Astrocyte of the cerebellum (primary cell): ENCODE results near the gene NUP205.

ENCODE experiments used
- DNase-seq: peaks from one replicate; pipeline ENCODE4 v3.0.0-alpha.2; 2011; ENCODE audit warnings: low read depth
- H3K4me3 ChIP-seq: 2 replicates; pipeline ENCODE4 v1.5.1; 2011; ENCODE audit warnings: mild to moderate bottlenecking, low read depth, low read length, moderate library complexity
- in situ Hi-C: cut with HindIII; loops from 2 replicates; pipeline ENCODE4 v1.10.0; 2017; ENCODE audit warnings: low sequenced_read_pairs
- TF ChIP-seq, protein P1 (sequence below): IDR thresholded peaks from 2 replicates; pipeline ENCODE4 v1.5.1; 2012; ENCODE audit warnings: low read length, low read depth, moderate library complexity, mild to moderate bottlenecking; ENCODE audit errors: missing control alignments

Gene NUP205

DNA sequence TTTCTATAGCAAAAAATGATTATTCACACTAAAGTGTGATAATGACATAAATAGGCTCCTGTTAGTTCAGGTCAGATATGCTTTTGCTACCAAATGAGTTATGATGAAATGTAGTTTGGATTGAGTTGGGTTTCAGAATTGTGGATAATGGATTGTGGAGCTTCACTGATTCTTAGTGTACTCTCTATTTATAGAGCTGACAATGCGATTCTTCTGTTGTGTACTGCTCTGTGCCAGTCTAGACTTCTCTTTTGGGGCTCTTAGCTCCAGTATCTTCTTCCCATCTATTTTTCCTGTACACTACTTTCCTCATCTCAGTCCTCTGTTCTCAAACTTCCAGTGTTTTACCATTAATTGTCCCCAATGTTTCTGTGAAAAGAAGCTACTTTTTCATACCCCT, 112.1 kb downstream of the NUP205 start:
- in situ Hi-C loops, result loop anchor here (5.0 kb wide), 1 partner anchor 123 kb away; no protein-coding TSS in a partner anchor
- TF ChIP-seq, protein P1, sequence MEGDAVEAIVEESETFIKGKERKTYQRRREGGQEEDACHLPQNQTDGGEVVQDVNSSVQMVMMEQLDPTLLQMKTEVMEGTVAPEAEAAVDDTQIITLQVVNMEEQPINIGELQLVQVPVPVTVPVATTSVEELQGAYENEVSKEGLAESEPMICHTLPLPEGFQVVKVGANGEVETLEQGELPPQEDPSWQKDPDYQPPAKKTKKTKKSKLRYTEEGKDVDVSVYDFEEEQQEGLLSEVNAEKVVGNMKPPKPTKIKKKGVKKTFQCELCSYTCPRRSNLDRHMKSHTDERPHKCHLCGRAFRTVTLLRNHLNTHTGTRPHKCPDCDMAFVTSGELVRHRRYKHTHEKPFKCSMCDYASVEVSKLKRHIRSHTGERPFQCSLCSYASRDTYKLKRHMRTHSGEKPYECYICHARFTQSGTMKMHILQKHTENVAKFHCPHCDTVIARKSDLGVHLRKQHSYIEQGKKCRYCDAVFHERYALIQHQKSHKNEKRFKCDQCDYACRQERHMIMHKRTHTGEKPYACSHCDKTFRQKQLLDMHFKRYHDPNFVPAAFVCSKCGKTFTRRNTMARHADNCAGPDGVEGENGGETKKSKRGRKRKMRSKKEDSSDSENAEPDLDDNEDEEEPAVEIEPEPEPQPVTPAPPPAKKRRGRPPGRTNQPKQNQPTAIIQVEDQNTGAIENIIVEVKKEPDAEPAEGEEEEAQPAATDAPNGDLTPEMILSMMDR, result no peak
- H3K4me3 ChIP-seq, result no peak overlapping the region
- DNase-seq, result no peak

DNA sequence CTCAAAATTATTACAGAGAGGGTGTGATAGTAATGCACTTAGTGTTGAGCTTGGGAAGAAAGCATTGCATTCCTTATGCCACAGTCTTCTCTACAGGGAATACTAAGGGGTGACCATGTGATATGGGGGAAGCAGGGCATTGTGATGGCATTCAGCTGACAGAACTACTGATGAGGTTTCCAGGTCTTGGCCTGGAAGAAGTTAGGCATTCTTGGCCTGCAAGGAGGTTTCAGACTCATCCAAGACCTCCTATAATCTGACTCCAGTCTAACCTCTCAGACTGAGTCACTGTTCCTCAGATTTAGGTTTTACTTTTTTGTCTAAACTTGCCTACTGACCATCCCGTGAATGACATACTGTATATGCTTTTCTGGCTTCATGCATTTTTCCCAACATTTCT, 112.5 kb downstream of the NUP205 start:
- DNase-seq, result no peak
- no peak overlapping the region for H3K4me3 ChIP-seq
- in situ Hi-C loops, result loop anchor here (5.0 kb wide), 1 partner anchor 122 kb away; no protein-coding TSS in a partner anchor
- TF ChIP-seq, protein P1, result no peak

DNA sequence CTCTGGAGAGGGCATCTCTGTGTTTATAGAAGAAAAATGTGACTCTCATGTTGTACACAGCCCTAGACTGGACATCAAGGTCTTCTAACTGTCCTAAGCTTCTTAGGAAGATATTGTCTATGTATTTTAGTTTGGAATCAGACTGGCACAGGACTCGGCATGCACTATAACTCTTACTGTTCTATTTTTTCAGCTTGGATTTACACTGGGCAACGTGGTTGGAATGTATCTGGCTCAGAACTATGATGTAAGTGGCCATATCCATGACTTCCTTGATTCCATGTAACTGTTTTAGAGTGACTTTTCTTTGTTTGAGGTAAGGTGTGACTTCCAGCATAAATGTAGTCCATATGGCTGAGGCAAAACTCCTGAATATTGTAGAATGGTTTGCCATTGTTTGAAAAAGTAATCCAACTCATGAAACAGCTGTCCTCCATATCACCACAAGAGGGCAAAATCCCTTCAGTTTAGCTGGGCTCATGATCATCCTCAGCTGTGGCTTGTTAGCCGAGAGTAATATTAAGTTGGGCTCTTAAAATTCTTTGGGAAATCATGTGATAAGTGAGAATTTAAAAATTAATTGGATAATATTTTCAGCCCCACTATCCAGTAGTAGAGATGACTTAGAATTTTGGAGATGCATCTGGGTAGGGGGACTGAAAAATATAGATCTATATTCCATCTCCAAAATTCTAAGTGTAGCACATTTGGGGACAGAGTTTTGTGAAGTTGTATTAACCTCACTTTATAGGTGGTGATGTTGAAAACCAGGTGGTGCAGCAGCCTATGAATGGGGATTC, 115.0 kb downstream of the NUP205 start:
- DNase-seq, result peak; percentile 78
- in situ Hi-C loops, result loop anchor here (5.0 kb wide), 1 partner anchor 120 kb away; no protein-coding TSS in a partner anchor
- TF ChIP-seq, protein P1, result peak; percentile 83
- no peak overlapping the region for H3K4me3 ChIP-seq

DNA sequence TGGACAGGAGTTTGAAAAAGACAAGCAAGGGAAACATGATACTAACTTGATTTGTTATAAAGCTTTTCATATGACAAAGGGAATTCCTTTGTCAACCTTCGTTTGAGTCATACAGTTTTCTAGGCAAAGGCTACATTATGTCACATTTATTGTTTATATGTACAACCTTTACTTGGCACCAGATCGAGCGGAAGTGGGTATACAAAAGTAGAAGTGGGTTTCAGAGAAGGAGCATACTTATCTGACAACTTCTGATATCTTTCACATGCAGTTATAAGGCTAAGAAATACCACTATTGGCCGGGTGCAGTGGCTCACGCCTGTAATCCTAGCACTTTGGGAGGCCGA, 115.6 kb downstream of the NUP205 start:
- in situ Hi-C loops, result loop anchor here (5.0 kb wide), 1 partner anchor 119 kb away; no protein-coding TSS in a partner anchor
- peak; percentile 31 for DNase-seq
- H3K4me3 ChIP-seq, result no peak overlapping the region

DNA sequence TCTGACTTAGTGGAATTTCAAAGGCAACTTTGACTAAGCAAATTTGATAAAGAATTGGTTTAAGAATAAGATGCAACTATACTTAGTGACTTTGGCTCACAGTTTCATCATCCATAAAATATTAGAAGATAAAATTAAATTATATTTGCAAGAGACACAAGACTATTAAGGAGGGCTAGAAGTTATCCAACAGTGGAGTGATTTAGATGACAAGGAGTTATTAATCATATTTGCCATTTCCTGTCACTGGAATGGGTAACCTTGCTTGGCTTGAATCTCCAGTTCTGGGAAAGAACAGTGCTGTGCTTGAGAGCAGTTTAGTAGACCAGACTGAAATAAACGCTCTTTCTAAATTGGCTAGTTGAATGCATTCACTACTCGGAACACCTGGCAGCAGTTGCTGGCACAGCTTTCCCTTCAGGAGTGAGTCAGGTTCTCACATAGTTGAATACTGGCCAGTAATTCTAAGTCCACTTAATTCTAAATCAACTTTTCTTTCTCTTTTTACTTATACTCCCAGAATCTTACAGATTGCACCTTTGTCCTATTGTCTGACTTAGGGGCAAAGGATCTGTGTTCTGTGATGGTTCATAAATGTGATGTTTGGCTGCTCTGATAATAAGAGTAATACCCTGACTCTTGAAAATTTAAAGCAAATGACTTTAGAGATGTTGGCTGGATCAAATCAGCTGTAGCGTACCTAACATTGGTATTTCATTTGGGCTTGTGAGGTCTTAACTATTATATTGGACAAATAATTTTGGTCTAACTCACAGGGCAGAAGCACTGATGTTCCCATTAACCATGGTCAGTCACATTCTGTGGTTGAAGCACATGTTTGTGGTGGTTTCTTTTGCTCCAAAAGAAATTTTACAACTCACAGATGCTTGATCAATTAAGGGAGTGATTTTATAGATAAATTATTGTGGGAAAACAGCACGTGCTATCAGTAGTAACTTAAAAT, 121.2 kb downstream of the NUP205 start:
- H3K4me3 ChIP-seq, result no peak overlapping the region
- in situ Hi-C loops, result no loop called here
- TF ChIP-seq, protein P1, result no peak
- peak; percentile 98 for DNase-seq

More for the DNA sequence above, 115.6 kb downstream of the NUP205 start:
- TF ChIP-seq, protein P1, result no peak

DNA sequence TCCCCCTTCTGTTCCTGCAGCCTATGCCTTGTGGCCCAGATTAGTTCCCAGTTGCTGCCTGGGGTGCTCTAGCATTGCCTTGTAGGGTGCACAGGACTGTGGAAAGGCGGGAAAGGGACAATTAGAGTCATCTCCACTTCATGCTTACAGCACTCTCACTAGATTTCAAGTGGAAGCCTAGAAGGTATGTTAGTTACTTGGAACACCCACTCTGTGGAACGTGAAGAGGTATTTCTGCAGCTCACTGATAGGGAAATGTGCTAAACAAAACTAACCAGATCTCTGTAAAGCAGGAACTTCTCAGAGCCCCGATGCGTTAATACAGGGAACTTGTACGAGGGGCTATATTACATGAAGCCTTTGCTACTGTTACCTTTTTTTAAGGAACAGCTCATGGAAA, 124.0 kb downstream of the NUP205 start:
- DNase-seq, result no peak
- in situ Hi-C loops, result no loop called here
- TF ChIP-seq, protein P1, result no peak
- H3K4me3 ChIP-seq, result no peak overlapping the region
